Aorta (tissue), 5 donors: ENCODE data around the gene PEMT. TPM values are rescaled to one million over a fixed set of nuclear protein-coding genes. Genes with fewer than 3 reads are reported as not detected.

Experiments
- ATAC-seq: fragments of 200-7000 bp; cut with Tn5 transposase; one replicate; pipeline ENCODE4 v1.9.1; 2022; ENCODE audit warnings: moderate library complexity; ENCODE audit not compliant: low FRiP score
- DNase-seq, 2 donors: peaks; one replicate each; pipeline ENCODE4 v3.0.0-alpha.2; 2020
- H3K27ac ChIP-seq, 2 donors: one replicate each; pipeline ENCODE4 v1.5.1; 2013; ENCODE audit warnings: low read length in 2 of 2, mild to moderate bottlenecking in 2 of 2, moderate library complexity in 2 of 2, control low read depth in 1 of 2, inconsistent platforms in 1 of 2, low read depth in 1 of 2
- H3K27me3 ChIP-seq, 2 donors: one replicate each; pipeline ENCODE4 v1.6.1; 2013; ENCODE audit warnings: control low read depth in 1 of 2, low read length in 1 of 2, mild to moderate bottlenecking in 1 of 2, moderate library complexity in 1 of 2; ENCODE audit not compliant: insufficient read depth in 2 of 2, control insufficient read depth in 1 of 2
- H3K36me3 ChIP-seq, 2 donors: one replicate each; pipeline ENCODE4 v1.6.1; 2013; ENCODE audit warnings: control low read depth in 1 of 2, low read length in 1 of 2, mild to moderate bottlenecking in 1 of 2; ENCODE audit not compliant: insufficient read depth in 2 of 2, control insufficient read depth in 1 of 2
- H3K4me1 ChIP-seq, 2 donors: one replicate each; pipeline ENCODE4 v1.6.1; 2013; ENCODE audit warnings: low read length in 2 of 2, control low read depth in 1 of 2, mild to moderate bottlenecking in 1 of 2, moderate library complexity in 1 of 2; ENCODE audit not compliant: insufficient read depth in 2 of 2, control insufficient read depth in 1 of 2
- H3K4me3 ChIP-seq, 2 donors: one replicate each; pipeline ENCODE4 v1.5.1; 2013; ENCODE audit warnings: low read length in 2 of 2, control low read depth in 1 of 2, mild to moderate bottlenecking in 1 of 2
- H3K9me3 ChIP-seq: one replicate; pipeline ENCODE4 v1.6.1; 2013; ENCODE audit warnings: mild to moderate bottlenecking, low read length; ENCODE audit not compliant: control insufficient read depth
- WGBS, 2 donors: extraction: QIAGEN DNeasy Blood & Tissue Kit; methylation state at CpG; one replicate each; pipeline ENCODE4 v1.1.7; 2013; 5-methylcytosine and 5-hydroxymethylcytosine counted together
- intact Hi-C, 2 donors: fragments of 100-400 bp; cut with DNase I; formaldehyde crosslinking; loops; one replicate each; pipeline versions ENCODE4 v1.14.2 to v1.15.0; 2022
- polyA plus RNA-seq, 2 donors: library from polyadenylated mRNA; stranded (reverse); fragments of 200-250 nt; gene quantifications; one replicate each; pipeline ENCODE4 v1.2.3, GENCODE V29; 2013
- total RNA-seq, 2 donors: library from RNA; stranded (reverse); fragmentation: NEBNext Ultra II Directional; extraction: Animal tissue kit (Norgen Biotek cat#: 25700); gene quantifications; one replicate each; pipeline ENCODE4 v1.2.1, GENCODE V29; 2021
- donor health status: healthy with polysubstance abuse.
- donor health status: Bipolar disorder and iron deficiency.
- donor health status: DM: no; HTN: no; CAD: no.
- donor health status: DM: no; HTN: no; CAD: no.
- donor health status: DM: yes; HTN: yes; CAD: no.

Gene PEMT
- total and polyA plus RNA-seq, 4 donors = 4.5 to 23.8 (median 16.5) TPM

DNA sequence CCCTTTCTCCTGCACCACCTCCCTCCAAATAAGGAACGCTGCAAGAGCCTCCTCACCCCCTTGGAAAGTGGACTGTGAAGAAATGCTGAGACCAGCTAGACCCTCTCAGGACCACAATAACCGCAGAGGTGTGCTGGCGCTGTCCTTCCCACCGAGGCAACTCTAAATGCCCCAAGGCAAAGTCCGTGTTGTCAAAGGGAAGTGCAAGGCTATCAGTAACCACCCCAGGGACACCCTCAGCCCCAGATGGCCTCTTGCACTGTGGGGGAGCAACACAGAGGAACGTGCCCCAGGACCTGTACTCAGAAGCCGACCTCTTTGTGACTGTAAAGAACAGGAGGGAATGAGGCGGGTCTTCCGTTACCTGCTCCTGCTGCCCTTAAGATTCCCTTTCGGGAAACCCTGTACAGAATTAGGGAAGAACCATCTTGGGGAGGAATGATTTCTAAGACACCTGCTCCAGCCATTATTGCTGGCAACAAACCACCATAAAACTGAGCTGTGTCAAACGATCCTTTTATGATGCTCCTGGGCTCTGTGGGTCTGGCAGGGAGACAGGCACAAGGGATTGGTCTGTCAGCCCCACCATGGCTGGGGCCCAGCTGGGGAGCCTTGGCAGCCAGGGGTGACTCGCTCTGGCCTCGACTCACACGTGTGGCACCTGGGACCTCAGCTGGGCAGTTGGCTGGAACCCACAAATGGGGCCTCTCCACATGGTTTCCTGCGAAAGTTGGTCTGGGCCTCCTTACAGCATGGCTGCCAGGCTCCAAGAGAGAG lies 129.3 kb downstream of the PEMT start:
- no peak overlapping the region for H3K4me3 ChIP-seq
- H3K36me3 ChIP-seq = no peaks in the 10 kb centered on the region
- 67 to 69% methylated on average over 15 of the region's 15 CpGs for WGBS, 2 donors
- H3K4me1 ChIP-seq = no peaks in the 10 kb centered on the region
- H3K9me3 ChIP-seq = no peaks in the 10 kb centered on the region
- ATAC-seq = no peak
- no peaks in the 10 kb centered on the region for H3K27me3 ChIP-seq
- no peak overlapping the region for H3K27ac ChIP-seq
- DNase-seq = no peak
- intact Hi-C loops = no loop called here

DNA sequence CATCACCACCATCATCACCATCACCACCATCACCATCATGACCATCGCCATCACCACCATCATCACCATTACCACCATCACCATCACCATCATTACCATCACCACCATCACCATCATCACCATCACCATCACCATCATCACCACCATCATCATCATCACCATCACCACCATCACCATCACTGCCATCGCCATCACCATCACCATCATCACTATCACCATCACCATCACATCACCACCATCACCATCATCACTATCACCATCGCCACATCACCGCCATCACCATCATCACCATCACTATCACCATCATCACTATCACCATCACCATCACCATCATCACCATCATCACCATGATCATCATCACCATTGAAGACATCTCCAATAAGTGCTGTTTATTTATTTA lies 131.5 kb downstream of the PEMT start:
- H3K9me3 ChIP-seq = no peaks in the 10 kb centered on the region
- ATAC-seq (no peak), DNase-seq (no peak)
- intact Hi-C loops = no loop called here
- no peaks in the 10 kb centered on the region for H3K36me3 ChIP-seq
- WGBS, 2 donors = 97 to 99% methylated on average over 4 of the region's 4 CpGs
- no peaks in the 10 kb centered on the region for H3K4me1 ChIP-seq
- H3K4me3 ChIP-seq = no peak overlapping the region
- no peaks in the 10 kb centered on the region for H3K27me3 ChIP-seq
- no peak overlapping the region for H3K27ac ChIP-seq

DNA sequence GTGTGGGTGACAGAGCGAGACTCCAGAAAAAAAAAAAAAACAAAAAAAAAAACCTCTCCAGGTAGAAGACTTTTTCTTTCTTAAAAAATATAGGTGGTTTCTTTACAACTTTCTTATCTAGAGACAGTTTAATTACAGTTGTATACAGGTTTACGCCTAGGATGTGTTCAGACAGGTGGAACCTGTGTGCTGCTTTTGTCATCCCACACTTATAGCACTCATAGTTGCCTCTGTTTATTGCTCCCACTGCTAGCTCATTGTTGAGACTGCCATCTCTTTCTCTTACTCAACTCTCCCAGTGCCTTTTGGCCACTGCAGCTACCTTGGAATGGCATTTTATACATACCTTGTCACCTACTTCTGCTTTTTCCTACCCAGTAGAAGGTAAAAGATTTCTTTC lies 133.8 kb downstream of the PEMT start:
- no peak for ATAC-seq

DNA sequence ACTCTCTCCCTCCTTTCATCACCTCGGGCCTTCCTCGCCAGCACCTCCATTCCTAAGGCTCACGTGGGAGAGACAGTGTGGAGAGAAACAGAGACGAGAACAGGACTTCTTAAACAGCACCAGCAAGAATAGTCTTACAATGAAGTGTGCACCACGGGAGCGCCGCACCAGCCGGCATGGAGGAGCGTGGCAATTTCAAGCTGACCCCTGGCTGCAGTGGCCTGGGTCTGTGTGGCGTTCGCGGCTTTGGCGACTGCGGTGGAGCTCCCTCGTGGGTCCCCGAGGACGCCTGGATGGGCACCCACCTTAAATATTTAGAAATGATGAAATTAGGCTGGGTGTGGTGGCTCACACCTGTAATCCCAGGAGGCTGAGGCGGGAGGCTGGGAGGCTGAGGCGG lies 135.3 kb downstream of the PEMT start:
- no peak overlapping the region for H3K27ac ChIP-seq
- H3K4me3 ChIP-seq = no peak overlapping the region
- no peaks in the 10 kb centered on the region for H3K9me3 ChIP-seq
- no peaks in the 10 kb centered on the region for H3K36me3 ChIP-seq
- ATAC-seq (no peak), DNase-seq (no peak)
- no peaks in the 10 kb centered on the region for H3K4me1 ChIP-seq
- intact Hi-C loops = no loop called here
- 73 to 79% methylated on average over 19 of the region's 19 CpGs for WGBS, 2 donors
- H3K27me3 ChIP-seq = no peaks in the 10 kb centered on the region

More for the DNA sequence above, 133.8 kb downstream of the PEMT start:
- 87 to 92% methylated on average over 2 of the region's 2 CpGs for WGBS, 2 donors
- no peaks in the 10 kb centered on the region for H3K9me3 ChIP-seq
- H3K27me3 ChIP-seq = no peaks in the 10 kb centered on the region
- H3K36me3 ChIP-seq = no peaks in the 10 kb centered on the region
- no peak overlapping the region for H3K4me3 ChIP-seq
- no peak overlapping the region for H3K27ac ChIP-seq
- intact Hi-C loops = no loop called here
- DNase-seq = no peak
- H3K4me1 ChIP-seq = no peaks in the 10 kb centered on the region

Other genes with a start within 250 kb of the PEMT start
- 10 to 100 TPM in 1 of 2 donors, 1 to 10 TPM in 1; 7.7 to 11.1 TPM for gene MED9, start 114.7 kb downstream of the PEMT start, total RNA-seq
- 1 to 10 TPM; 6.6 to 7.9 TPM for gene MED9, start 114.7 kb downstream of the PEMT start, polyA plus RNA-seq
- gene RASD1, start 95.3 kb downstream of the PEMT start, total RNA-seq = 10 to 100 TPM; 12.0 to 50.1 TPM
- gene RASD1, start 95.3 kb downstream of the PEMT start, polyA plus RNA-seq = 1 to 10 TPM; 2.9 to 4.6 TPM
- gene RAI1, start 89.8 kb upstream of the PEMT start, total RNA-seq = 10 to 100 TPM; 23.9 to 35.8 TPM
- gene RAI1, start 89.8 kb upstream of the PEMT start, polyA plus RNA-seq = 1 to 10 TPM; 2.0 to 7.0 TPM
- 100 to 1,000 TPM in 1 of 2 donors, 10 to 100 TPM in 1; 23.6 to 103 TPM for gene SREBF1, start 245.3 kb upstream of the PEMT start, total RNA-seq
- gene SREBF1, start 245.3 kb upstream of the PEMT start, polyA plus RNA-seq = 10 to 100 TPM; 24.0 to 24.7 TPM